ENCODE measurements around the gene WDR90. TPM values are rescaled to one million over a fixed set of nuclear protein-coding genes. Genes with fewer than 3 reads are reported as not detected.

The WDR90 gene
- total RNA-seq, 1 donor from 2014 or later, result 102 TPM

DNA sequence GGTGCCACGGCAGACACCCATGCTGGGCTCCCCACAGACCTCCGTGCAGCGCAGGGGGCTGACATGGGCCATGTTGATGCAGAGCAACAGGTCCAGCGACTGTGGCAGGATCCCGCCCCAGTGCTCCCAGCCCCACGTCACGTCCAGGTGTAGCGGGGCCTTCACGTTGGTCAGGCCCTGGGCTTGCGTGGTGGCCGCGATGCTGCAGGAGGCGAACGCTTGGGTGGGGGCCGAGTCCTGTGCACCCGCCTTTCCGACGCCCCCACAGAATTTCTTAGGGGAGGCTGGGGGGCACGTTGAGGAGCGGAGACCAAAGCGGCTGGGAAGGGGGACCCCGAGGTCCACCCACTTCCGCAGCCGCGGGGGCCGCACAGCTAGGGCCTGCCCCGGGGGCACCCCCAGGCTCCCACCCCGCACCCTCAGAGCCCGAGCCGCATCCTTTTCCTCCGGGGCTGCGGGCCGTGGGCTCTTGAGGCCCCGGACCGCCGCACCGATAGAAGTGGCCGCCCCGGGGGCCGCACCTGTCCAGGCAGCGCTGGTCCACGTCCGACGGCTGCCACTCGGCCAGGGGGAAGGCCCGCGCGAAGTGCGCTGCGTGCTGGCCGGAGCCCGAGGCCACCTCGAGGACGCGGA lies 13.5 kb upstream of the WDR90 start:
- Mint-ChIP-seq H3K4me3 (peak overlapping the region; percentile 93), H3K4me1 (ENCODE audit: unreplicated experiment) (peaks cover 5% of the 10 kb centered on the region), H3K36me3 (no peaks in the 10 kb centered on the region), H3K27me3 (peaks cover 6% of the 10 kb centered on the region), H3K27ac (no peak overlapping the region), H3K9me3 (no peaks in the 10 kb centered on the region)
- DNase-seq (ENCODE audit: extremely low spot score, unreplicated experiment), result no peak
- TF ChIP-seq, protein P1, sequence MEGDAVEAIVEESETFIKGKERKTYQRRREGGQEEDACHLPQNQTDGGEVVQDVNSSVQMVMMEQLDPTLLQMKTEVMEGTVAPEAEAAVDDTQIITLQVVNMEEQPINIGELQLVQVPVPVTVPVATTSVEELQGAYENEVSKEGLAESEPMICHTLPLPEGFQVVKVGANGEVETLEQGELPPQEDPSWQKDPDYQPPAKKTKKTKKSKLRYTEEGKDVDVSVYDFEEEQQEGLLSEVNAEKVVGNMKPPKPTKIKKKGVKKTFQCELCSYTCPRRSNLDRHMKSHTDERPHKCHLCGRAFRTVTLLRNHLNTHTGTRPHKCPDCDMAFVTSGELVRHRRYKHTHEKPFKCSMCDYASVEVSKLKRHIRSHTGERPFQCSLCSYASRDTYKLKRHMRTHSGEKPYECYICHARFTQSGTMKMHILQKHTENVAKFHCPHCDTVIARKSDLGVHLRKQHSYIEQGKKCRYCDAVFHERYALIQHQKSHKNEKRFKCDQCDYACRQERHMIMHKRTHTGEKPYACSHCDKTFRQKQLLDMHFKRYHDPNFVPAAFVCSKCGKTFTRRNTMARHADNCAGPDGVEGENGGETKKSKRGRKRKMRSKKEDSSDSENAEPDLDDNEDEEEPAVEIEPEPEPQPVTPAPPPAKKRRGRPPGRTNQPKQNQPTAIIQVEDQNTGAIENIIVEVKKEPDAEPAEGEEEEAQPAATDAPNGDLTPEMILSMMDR (conservative IDR thresholded peaks at IDR 0.05), result no peak

DNA sequence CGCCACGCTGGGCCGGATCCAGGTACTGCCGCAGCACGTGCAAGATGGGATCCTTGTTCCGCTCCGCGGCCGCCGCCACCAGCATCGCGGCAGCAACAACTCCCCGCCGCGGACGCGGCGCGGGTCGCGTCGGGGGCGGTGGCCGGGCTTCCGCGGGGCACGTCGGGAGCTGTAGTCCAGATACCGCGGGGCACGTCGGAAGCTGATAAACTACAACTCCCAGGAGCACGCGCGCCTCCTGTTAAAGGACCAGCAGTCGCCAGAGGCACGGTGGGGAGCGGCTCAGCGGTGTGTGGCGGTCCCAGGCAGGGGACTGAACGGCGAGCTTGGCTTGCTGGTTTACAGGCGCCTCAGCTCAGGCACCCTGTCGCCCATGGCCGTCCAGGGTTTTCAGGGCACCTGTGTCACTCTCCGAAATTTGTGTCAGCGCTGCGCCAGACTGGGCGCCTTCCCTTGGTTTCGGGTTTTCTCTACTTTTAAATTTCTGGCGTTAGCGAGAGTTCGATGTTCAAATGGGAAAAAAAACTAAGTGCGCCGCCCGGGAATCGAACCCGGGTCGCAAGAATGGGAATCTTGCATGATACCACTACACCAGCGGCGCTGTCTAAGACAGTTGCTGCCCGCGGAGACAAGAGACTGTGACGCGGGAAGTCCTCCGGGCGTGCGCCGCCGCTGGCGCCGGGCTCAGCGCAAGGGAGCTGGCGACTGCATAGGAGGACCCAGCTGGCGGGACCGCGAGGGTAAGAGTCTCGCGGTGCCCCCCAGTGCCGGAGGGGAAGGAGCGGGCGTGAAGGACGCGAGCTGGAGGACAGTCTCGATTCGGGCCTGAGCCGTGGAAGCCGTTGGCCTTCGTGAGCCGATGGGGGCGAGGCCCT lies 12.7 kb upstream of the WDR90 start, which contains the start of gene METTL26:
Gene METTL26 (minus strand): TSS at position 100 of the 875 bp plus-strand sequence. CDS start 15 bp downstream, at position 85.
- Mint-ChIP-seq H3K9me3 (no peaks in the 10 kb centered on the region), H3K36me3 (no peaks in the 10 kb centered on the region), H3K4me3 (peak within 1 kb of the TSS; percentile 93), H3K27ac (peak within 1 kb of the TSS; percentile 99), H3K4me1 (ENCODE audit: unreplicated experiment) (peaks cover 5% of the 10 kb centered on the region), H3K27me3 (peaks cover 6% of the 10 kb centered on the region)
- TF ChIP-seq, protein P1 (conservative IDR thresholded peaks at IDR 0.05), result no peak
- DNase-seq (ENCODE audit: extremely low spot score, unreplicated experiment), result peak; percentile 97

DNA sequence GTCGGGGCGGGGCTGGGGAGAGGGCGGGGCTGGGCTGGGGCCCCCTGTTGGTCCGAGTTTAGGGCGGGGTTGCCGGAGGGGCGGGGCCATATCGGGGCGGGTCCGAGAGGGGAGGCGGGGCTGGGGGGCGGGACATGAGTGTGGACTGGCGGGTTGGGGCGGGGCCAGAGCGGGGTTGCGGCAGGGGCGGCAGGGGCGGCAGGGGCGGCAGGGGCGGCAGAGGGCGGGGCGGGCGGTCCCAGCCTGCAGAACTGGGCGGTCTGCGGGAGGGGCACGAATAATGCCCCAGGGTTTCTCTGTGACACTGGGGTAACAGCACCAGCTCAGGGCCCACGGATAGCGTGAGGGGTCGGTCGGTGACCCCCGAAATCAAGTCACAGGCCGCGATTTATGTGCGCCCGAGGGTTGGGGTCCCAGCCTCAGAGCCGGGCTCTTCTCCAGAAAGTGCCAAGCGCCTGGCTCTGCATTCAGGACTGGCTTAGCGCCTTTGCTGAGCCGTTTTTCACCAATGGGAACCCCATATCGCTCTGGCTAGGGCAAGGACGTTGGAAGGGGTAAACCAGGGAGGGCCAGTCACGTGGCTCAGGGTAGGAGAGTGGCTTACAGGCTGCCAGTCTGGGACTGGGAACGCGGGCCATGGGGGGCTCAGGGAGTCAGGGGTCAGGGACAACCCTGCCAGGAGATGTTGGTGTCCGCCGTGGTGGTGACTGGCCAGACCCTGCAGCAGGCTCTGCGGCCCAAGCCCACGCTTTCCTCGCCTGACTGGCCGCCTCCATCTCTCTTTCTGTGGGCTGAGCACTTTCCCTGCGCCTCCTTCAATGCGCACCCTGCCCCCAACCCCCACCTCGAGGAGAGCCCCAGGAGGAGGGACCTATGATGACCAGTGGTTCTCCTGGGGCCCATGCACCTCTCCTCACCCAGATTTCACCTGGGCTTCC lies 11.8 kb upstream of the WDR90 start:
- peak; percentile 90 for DNase-seq (ENCODE audit: extremely low spot score, unreplicated experiment)
- Mint-ChIP-seq H3K36me3 (no peaks in the 10 kb centered on the region), H3K27ac (peak overlapping the region; percentile 99), H3K9me3 (no peaks in the 10 kb centered on the region), H3K4me3 (peak overlapping the region; percentile 93), H3K27me3 (peaks cover 6% of the 10 kb centered on the region), H3K4me1 (ENCODE audit: unreplicated experiment) (peaks cover 5% of the 10 kb centered on the region)
- TF ChIP-seq, protein P1 (conservative IDR thresholded peaks at IDR 0.05), result no peak

DNA sequence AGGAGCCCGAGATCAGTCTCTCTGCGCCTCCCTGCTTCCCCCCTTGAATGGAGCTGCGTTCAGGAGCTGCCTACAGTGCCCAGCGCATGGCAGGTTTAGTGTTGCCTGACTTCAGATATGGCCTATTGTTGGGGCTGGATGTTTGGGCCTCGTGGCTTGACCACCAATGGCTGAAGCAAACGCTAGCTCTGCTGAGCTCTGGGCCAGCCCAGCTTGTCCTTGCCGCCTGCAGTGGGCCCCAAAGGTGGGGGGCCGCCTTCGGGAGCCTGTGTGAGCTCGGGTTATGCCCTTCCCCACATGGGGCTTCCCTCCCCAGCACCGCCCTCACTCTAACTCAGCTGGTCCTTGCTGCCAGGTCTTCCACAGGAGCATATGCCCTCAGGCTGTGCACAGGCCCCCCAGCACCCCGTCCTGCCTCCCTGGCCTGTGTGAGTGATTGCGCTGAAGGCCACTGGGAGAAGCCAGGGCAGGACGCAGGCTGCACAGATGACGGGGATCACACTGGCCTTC lies 11.1 kb upstream of the WDR90 start:
- Mint-ChIP-seq H3K9me3 (no peaks in the 10 kb centered on the region), H3K4me1 (ENCODE audit: unreplicated experiment) (peaks cover 5% of the 10 kb centered on the region), H3K27me3 (peaks cover 6% of the 10 kb centered on the region), H3K36me3 (no peaks in the 10 kb centered on the region), H3K4me3 (peak overlapping the region; percentile 60), H3K27ac (no peak overlapping the region)
- TF ChIP-seq, protein P1 (conservative IDR thresholded peaks at IDR 0.05), result no peak
- no peak for DNase-seq (ENCODE audit: extremely low spot score, unreplicated experiment)

DNA sequence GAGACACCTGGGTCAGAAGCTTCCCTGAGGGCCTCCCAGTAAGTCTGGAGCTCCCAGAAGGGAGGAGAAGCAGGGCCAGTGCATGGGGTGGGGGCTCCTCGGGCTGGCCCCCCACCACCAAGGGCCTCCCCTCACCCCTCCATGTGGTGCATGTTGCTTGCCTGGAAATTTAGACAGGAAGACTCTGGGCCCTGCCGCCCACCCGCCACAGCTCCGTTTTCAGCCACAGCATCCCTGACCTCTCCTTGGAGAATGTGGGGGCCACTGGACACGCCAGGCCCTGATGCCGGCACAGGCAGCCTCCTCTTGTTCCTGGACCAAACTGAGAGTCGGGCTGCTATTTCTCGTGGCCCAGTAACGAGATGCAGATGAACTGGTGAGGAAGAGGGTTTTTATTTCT lies 10.3 kb upstream of the WDR90 start:
- H3K4me1 Mint-ChIP-seq (ENCODE audit: unreplicated experiment), result peaks cover 5% of the 10 kb centered on the region
- DNase-seq (ENCODE audit: extremely low spot score, unreplicated experiment), result no peak
- H3K9me3 Mint-ChIP-seq, result no peaks in the 10 kb centered on the region
- H3K4me3 Mint-ChIP-seq, result peak overlapping the region; percentile 54
- H3K27me3 Mint-ChIP-seq, result peaks cover 6% of the 10 kb centered on the region
- H3K36me3 Mint-ChIP-seq, result no peaks in the 10 kb centered on the region
- TF ChIP-seq, protein P1 (conservative IDR thresholded peaks at IDR 0.05), result no peak
- no peak overlapping the region for H3K27ac Mint-ChIP-seq
